Measurements from ENCODE around the gene PARN.
"Not testable (repeated sequence)": the region's sequence is repeated elsewhere in the genome, so short reads cannot be mapped to it uniquely, and the experiment has no call there.

Gene PARN

DNA sequence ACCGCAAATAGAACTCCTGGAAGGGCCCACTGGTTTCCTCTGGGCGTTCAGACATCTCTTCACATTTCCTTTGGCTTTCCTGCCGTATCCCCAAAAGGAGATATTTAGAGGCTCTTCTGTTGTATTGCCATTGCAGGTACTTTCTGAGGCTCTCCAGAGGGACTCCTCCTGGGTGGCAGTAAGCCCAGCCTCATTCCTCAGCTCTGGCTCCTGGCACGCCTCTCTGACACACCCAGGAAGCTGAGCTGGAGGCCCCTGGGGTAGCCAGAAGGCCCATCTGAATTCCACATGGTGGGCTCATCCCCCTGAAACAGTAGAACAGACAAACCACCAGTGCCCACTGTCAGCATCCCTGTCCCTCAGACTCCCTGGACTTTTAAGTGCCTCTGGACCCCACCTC, 206.7 kb downstream of the PARN start:
- no peak for DNase-seq

DNA sequence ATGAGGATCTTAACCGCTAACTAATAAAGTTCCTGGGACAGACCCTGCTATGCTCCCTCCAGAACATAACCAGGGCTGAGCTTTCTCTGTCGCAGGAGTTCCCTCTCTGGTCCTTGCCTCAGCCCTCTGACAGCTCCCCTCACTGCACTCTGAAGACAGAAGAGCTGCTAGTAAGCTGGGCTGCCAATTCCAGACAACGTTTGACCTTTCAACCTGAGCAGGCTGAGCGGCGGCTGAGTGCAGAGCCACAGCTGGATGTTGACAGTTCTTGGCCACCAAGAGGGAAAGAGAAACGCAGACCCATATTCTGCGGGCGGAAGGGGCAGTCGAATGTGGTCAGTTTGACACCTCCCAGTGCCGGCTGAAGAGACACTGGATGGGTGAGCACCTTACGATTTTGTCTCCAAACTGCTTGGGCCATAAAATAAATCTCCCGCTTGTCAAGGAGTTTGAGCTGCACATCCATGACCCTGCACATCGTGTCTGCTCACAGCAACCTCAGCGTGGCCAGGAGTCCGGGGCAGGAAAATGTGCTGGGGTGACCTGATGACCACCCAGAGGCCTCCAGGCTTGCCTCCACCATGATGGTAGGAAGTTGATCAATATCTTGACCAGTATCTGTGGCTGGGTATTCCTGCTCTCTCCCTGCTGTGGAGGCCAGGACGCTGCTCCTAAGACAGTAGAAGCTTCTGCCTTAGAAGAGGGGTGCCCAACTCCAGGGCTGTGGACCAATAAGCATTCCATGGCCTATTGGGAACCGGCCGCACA, 209.2 kb downstream of the PARN start:
- no peak for DNase-seq

DNA sequence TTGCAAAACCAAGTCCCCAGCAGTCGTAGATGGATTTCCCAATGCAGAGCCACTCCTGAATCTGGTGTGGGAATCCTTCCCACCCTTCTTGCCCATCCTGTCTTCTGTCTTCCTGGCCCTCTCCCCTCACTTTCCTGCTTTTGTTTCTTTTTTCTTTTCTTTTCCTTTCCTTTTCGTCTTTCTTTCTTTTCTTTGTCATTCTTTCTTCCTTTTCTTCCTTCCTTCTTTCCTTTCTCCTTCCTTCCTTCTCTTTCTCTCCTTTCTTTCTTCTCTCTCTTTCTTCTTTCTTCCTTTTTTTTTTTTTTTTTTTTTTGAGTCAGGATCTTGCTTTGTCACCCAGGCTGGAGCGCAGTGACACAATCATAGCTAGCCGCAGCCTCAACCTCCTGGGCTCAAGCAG, 209.8 kb downstream of the PARN start:
- DNase-seq: not testable (repeated sequence)

DNA sequence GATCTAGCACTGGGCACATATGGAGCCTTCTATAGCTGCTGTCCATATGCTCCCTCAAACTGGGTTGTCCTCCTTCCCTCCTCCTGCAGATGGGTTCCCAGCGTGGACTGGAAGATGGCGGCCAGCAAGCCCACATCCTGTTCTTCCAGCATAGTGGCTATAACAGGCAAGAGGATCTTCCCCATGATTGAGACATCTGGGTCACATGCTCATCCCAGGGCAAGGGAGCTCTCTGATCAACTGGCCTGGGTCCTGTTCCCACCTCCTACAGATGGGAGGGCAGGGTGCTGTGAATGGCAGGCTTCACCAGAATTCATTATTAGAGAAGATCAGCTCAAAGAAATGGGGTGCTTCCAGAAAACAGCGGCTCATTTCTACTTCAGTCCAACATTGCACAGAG, 210.2 kb downstream of the PARN start:
- DNase-seq: no peak

DNA sequence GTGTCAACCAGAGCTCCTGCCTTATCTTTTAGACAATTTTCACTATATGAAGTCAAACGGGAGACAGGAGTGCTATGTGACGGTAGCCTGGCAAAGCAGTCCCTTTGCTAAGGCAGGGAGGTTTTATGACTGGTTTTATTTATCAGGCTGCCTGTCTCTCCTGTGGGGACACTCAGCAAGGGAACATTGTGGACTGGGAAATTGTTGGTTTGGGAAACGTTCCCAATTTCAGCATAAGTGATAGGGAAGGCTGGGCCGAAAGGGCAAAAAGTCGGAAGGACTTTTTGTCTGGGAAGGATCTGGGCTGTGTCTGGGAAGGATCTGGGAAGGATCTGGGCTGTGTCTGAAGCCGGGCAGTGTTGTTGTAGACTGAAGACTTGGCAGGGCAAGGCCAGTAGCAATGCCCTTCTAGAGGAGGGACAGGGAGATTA, 211.2 kb downstream of the PARN start:
- no peak for DNase-seq

DNA sequence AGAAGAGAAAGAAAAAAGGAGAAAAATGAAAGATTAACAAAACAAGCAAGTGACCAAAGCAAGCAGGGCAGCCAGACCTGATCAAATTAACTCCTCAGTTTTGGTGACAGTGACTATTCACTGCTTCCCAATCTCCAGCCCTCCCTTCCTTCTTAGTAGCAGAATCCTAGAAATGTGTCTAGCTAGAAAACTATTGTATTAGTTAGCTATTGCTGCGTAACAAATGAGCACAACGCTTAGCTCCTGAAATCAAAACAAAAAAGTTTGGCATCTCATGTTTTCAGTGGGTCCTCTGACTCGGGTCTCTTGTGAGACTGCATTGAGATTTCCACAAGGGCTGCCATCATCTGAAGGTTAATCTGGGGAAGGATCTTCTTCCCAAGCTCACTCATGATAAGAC, 213.9 kb downstream of the PARN start:
- no peak for DNase-seq

DNA sequence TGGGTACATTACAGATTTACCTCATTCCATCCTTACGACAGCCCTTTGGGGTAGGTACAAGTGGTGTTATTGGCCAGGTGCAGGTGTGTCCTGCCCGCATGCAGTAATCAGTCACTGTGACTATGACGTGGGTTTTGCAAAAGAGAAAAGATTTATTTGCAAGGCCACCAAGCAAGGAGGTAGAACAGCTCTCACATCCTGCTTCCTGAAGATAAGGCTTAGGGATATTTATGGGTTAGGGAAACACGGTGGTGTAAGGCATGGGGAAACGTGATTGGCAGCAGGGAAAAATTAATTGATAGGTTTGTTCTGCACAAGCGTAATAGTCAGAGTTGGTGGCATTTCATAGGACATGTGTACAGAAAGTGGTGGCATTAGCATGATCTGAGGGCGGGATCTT, 214.8 kb downstream of the PARN start:
- no peak for DNase-seq

DNA sequence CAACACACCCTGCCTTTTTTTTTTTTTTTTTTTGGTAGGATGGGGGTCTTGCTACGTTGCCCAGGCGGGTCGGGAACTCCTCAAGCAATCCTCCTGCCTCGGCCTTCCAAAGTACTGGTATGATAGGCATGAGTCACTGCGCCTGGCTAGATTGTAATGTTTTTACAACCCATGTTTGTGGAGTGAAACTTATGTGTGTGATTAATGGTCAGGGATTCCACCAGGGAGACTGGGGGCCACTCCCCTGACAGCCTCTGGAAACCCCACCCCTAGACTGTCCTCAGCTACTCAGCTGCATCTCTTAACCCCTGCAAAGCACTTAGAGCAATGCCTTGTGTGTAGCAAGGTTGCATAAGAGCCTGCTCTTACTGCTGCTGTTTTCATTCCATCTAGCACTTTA, 220.5 kb downstream of the PARN start:
- DNase-seq: no peak

DNA sequence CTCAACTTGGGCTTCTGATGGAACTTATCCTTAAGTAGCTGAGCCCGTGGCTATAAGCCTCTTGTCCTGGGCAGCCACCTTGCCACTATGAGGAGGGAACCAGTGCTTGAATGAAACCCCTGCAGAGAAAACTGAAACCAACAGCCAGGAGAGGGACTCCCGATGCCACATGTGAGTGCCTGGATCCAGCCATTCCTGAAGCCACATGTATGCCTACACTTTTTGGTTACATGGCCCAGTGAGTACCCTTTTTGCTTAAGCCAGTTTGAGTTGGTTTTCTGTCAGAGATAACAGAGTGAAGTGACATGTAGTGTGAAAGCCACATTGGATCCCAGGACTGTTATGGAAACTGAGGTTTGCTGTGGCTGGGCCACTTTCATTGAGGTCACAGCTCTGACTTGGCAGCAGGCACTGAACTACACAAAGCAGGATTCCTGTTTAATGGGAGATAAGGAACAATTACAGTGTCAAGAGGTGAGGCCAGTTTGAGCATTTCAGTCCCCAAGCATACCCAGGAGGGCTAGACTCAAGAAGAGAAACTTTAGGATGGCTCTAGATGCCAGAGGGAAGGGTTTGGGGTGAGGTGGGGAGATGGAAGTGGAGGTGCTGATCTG, 222.2 kb downstream of the PARN start:
- DNase-seq: no peak

DNA sequence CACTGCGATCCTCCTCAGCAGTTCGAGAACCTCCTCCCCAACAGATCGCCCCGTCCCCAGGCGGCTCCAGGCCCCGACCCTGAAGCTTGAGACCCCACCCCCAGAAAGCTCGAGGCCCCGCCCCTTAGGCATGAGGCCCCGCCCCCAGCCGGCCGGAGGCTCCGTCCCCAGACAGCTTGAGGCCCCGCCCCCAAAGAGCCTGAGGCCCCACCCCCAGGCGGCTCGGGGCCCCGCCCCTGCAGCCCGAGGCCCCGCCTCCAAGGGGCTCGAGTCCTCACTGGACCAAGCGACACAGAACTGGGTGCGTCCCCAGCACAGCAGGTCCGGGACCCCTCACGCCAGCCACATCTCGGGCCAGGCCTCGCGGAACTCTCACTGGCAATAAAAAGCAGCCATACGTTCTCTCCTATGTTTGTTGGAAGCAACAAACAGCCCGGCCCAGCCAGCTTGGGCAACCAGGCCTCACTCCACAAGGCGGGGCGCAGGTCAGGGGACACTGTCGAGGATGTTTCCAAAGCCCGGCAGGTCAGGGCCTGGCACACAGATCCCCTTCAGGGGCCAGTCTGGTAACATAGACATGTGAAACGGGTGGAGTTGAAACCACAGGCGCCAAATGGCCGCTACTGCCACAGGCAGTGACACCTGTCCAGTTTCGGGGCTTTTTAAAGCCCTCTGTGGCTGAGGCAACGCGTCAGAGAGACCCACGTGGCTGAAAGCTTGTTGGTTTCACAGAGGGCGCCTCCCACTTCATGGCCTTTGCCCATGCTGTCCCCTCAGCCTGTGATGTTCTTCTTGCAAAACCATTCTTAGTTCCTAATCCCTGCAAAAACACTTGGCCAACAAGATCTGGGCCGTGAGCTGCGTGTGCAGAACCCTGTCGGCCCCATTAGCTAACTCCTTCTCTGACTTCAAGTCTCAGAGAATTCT, 224.2 kb downstream of the PARN start:
- no peak for DNase-seq

DNA sequence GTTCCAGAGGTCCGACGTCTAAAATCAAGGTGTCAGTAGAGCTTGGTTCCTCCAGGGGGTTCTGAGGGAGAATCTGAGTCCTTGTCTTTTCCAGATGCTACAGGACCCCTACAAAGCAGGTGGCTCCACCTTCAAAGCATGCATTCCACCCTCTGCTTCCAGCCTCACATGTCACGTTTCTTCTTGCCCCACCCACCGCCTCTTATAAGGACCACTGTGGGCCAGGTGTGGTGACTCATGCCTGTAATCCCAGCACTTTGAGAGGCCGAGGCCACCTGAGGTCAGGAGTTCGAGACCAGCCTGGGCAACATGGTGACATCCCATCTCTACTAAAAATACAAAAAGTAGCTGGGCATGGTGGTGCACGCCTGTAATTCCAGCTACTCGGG, 227.1 kb downstream of the PARN start:
- not testable (repeated sequence) for DNase-seq

DNA sequence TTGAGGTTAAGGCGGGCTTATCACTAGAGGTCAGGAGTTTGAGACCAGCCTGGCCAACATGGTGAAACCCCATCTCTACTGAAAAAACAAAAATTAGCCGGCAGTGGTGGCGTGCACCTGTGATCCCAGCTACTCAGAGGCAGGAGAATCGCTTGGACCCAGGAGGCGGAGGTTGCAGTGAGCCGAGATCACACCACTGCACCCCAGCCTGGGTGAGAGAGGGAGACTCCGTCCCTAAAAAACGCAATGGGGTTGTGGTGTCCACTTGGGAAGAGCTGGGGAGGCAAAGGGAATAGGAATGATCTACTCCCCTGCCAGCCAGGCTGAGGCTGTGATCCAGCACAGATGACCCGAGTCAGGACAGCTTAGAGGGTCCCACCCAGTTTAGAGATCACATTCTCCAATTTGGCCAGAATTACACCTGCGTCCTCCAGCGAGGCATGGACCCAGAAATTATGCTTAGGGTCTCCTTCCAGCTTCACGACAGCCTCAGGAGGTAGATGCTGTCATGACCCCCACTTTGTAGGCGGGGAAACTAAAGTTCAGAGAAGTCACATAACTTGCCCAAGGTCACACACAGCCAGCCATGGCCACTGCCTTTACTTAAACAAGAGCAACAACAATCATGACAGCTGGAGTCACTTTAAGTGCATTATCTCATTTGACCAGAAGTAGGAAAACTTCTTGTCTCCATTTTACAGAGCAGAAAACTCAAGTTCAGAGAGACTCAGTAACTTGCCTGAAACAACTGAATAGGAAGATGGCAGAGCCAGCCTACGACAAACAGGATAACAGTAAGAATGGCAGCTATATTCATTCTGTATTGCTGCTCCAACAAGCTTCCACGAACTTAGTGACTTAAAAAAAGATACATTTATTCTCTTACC, 227.7 kb downstream of the PARN start:
- DNase-seq: not testable (repeated sequence)

DNA sequence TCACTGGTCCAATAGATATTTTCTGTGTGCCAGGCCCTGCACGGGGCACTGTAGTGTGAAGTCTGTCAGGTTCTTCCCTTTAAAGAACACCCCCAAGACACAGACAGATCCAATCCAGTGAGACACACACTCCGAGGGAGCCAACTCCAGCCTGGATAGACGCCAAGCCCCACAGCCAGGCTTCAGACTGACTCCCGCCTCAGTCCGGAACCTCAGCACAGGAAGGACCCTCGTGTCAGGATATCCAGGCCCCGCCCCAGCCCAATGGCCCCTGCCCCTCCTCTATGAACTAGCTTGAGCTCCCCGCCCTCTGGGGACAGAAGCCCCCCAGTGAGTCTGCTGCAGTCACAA, 228.4 kb downstream of the PARN start:
- DNase-seq: not testable (repeated sequence)

DNA sequence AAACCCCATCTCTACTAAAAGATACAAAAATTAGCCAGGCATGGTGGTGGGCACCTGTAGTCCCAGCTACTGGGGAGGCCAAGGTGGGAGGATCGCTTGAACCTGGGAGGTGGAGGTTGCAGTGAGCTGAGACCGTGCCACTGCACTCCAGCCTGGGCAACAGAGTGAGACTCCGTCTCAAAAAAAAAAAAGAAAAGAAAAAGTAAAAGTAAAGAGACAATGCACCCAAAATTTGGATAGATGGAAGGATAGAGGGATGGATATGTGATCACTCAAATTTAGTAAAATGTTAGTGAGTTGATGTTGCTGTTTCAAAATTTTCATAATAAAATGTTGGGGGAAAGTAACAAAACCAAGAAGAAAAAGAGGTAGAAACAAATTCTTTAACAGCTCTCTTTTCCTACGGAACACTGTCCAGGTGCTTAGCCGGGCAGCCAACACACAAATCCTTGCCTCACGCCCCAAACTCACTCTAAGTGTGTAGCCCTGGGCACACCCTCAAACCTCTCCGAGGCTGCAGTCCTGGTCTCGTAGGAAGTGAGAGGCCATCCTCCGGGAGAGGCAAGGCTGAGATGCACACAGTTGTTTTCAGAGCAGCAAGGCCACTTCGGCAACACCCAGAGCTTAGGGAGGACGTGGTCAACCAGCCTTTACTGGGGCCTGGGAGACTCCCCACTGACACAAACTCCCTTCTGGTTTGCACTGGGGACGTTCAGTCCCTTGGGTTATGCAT, 228.9 kb downstream of the PARN start:
- not testable (repeated sequence) for DNase-seq

DNA sequence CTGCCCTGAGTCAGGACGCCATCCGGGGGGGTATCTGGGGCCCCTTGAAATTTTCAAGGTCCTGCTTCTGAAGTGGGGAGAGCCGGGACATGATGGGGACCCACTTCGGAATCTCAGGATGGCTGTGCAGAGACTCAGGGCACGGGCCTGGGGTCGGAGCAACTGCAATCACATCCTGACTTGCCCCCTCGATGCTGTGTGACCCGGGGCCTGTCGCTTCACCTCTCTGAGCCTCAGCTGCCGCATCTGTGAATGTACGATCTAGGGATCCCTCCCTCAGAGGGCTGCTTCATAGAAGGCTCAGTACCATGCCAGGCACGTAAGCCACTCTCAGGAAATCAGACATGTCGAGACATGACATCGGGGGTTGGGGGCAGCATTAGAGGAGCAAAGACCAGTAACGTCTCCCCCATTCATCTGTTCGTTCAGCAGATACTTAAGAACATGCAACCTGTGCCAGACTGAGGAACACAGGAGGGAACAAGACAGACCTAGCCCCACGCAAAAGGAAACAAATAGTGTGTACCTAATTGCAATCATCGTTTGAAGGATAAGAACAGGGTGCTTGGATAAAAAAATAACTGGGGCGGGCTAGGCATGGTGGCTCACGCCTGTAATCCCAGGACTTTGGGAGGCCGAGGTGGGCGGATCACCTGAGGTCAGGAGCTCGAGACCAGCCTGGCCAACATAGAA, 229.6 kb downstream of the PARN start:
- no peak for DNase-seq

DNA sequence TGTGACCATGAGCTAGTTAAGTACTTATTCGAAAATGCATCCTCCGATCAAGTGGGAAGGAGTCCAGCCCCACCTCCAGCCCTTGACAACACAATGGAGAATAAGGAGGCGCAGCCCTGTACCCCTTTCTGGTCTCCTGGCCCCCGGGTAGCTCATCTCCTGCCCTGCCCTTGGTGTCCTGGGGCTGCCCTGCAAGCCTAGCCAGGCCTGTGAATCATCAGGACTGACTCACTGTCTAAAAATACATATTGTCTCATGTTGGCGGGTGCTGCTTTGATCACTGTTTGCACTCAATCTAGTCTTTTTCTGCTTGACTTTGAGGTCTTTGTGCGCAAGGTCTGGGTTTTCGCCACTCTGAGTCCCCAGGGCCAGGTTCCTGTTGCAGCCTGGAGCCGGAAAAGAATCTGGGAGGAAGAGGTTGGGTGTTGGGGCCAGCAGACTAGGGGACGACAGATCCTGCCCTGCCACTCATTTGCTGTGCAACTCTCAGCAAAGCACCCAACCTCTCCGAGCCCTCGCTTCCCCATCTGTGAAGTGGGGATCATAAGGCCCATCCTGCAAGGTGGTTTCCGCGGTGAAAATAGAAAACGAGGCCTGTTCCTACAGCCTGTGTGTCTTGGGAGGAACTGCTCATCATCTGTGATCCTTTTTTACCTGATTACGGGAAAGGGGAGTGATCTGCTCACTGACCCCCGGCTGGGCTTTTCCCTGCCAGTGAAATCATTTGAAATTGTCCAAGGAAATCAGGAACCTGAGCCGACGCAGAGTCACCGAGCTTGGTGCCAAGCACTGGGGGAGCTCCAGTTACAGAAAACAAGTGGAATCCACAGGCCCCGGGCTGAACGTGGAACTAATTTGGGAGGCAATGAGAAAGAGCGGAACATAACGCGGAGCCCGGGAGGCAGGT, 230.4 kb downstream of the PARN start:
- DNase-seq: no peak

DNA sequence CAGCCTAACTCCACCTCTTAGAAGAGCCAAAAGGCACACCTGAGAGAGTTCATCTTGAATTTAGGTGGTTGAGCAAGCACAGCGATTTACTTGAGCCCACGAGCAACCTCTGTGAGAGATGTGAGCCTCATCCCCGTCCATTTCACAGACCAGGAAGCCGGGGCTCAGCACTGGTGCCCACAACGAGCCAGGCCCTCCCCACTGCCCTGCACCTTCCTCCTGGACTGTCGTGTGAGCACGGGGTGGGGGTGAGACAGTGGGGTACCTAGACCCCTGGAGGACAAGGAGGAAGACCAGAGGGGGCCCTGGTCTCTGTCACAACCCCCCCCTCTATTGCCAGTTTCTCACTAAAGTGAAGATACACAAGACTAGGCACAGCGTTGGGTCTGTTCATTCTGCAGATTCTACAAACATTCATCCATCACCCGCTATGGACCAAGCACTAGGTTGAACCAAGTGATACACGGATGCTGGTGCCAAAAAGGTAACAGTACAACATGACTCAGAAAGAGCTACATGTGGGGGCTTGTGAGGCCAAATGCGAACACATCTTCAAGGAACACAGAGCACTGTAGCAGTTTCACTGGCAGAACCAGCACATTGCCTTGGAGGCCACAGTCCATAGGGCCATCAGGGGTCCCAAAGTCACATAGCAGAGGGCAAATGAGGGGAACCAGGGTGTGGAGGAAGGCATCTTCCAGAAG, 231.9 kb downstream of the PARN start:
- no peak for DNase-seq

DNA sequence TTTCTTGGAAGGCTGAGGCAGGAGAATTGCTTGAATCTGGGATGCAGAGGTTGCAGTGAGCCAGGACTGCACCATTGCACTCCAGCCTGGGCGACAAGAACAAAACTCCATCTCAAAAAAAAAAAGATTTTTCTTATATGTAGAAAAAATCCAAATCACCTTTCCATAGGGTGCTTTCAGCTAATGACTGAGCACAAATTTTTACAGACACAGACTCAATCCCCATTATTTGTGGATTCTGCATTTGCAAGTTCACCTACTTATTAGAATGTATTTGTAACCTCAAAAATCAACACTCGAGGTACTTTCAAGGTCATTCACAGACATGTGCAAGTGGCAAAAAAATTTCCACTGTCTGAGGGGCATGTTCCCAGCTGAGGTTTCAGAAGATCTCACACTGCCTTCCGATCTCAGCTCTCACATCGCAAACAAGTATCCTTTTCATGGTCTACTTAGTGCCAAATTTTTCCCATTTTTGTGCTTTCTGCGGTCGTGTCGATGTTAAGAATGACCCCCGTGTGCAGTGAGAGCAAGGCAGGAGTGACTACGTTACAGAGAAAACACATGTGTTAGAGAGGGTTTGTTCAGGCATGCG, 234.3 kb downstream of the PARN start:
- DNase-seq: not testable (repeated sequence)

DNA sequence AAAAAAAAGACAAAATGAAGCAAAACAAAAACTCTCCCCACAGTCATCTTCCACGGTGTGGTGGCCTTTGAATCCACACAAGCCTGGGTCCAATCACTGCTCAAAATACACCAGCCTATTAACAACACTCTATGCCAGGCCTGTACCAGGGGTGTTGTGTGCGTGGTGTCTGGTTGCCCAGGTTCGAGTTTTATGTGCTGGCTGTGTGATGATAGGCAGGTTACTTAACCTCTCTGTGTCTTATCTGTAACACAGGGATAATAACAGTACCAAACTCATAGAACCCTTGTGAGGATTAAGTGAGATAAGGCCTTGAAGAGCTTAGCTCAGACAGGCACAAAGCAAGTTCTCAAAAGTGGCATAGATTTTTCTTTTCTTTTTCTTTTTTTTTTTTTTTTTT, 235.2 kb downstream of the PARN start:
- DNase-seq: no peak
